Uterus (tissue), 4 donors: ENCODE measurements around the gene ZFYVE1. TPM values are rescaled to one million over a fixed set of nuclear protein-coding genes. Genes with fewer than 3 reads are reported as not detected.

ENCODE experiments used
- DNase-seq, 2 donors: peaks; one replicate each; pipeline ENCODE4 v3.0.0-alpha.2; 2019 to 2020
- H3K27ac ChIP-seq, 2 donors: fragments of 200-600 bp; sonication (generic); 1 replicate in 1 of 2; 2 replicates in 1 of 2; pipeline ENCODE4 v1.5.1; 2016 to 2018
- H3K27me3 ChIP-seq, 2 donors: fragments of 200-600 bp; sonication (generic); one replicate each; pipeline ENCODE4 v1.5.1; 2018 to 2019; ENCODE audit warnings: control low read depth in 1 of 2
- H3K36me3 ChIP-seq, 2 donors: fragments of 200-600 bp; sonication (generic); one replicate each; pipeline ENCODE4 v1.5.1; 2019; ENCODE audit warnings: control low read depth in 1 of 2
- H3K4me1 ChIP-seq, 2 donors: fragments of 200-600 bp; sonication (generic); one replicate each; pipeline ENCODE4 v1.5.1; 2018 to 2019; ENCODE audit warnings: control low read depth in 1 of 2
- H3K4me3 ChIP-seq, 2 donors: fragments of 200-600 bp; sonication (generic); 1 replicate in 1 of 2; 2 replicates in 1 of 2; pipeline ENCODE4 v1.5.1; 2018 to 2019; ENCODE audit warnings: mild to moderate bottlenecking in 1 of 2
- H3K9me3 ChIP-seq, 2 donors: fragments of 200-600 bp; sonication (generic); one replicate each; pipeline ENCODE4 v1.5.1; 2019; ENCODE audit warnings: control low read depth in 1 of 2
- CTCF ChIP-seq, 4 experiments: fragments of 200-600 bp in 2 of 4; fragments of 450-650 bp in 2 of 4; sonication (generic) in 2 of 4; IDR thresholded peaks; one replicate each; pipeline ENCODE4 v1.5.1; 2016 to 2019; ENCODE audit warnings: antibody characterized with exemption in 4 of 4, mild to moderate bottlenecking in 2 of 4, moderate library complexity in 1 of 4
- POLR2A ChIP-seq, 2 donors: fragments of 450-650 bp; IDR thresholded peaks; one replicate each; pipeline ENCODE4 v1.6.1; 2016; ENCODE audit warnings: antibody characterized with exemption in 2 of 2, mild to moderate bottlenecking in 1 of 2, moderate library complexity in 1 of 2
- intact Hi-C: fragments of 100-400 bp; cut with DNase I; formaldehyde crosslinking; loops from one replicate; pipeline ENCODE4 v1.15.1; 2023; ENCODE audit warnings: low total_unique reads
- total RNA-seq, 4 donors: library from RNA; depleted of rRNA in 3 of 4; stranded (reverse); fragments of >200 nt in 3 of 4; gene quantifications; one replicate each; pipeline versions ENCODE4 v1.1.0 to v1.2.4, GENCODE V29; 2014 to 2023
- donor health status: DM: yes; HTN: yes; CAD: no.

The ZFYVE1 gene
- total RNA-seq, 4 donors from 2014 or later: 3.2 to 14.7 (median 9.8) TPM

- no peak overlapping the region for H3K27ac ChIP-seq
These were observed 85.5 kb downstream of the ZFYVE1 start for GRCh38 chr14:72941286-72941985.

DNA sequence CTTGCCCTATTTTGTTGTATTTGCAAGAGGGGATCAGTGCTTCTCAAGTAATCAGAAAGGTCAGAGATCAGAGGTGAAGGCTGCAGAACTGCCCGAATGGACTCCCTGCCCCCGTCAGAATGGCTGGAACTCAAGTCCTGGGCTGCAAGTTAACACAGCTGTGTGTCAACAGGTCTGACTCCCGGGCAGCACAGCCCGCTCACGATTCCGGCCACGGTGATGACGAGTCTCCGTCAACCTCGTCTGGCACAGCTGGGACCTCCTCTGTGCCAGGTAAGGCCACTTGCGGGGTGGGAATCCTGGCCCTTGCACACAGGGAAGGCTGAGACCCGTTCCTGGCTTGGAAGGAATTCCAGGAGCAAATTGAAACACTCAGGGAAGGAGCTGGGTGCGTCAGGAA, 87.3 kb downstream of the ZFYVE1 start:
- Histone ChIP-seq H3K4me3 (no peak overlapping the region), H3K27me3 (no peaks in the 10 kb centered on the region), H3K4me1 (no peaks in the 10 kb centered on the region), H3K36me3 (no peaks in the 10 kb centered on the region), H3K27ac (no peak overlapping the region), H3K9me3 (no peaks in the 10 kb centered on the region)
- TF ChIP-seq POLR2A (IDR thresholded peaks at IDR 0.05): no peak
- no peak for TF ChIP-seq CTCF (IDR thresholded peaks at IDR 0.05)
- intact Hi-C loops: no loop called here
- no peak for DNase-seq

More at GRCh38 chr14:72941286-72941985, 85.5 kb downstream of the ZFYVE1 start:
- DNase-seq: no peak
- TF ChIP-seq POLR2A (IDR thresholded peaks at IDR 0.05): no peak
- TF ChIP-seq CTCF (IDR thresholded peaks at IDR 0.05): no peak
- Histone ChIP-seq H3K4me3 (no peak overlapping the region), H3K27me3 (no peaks in the 10 kb centered on the region), H3K9me3 (no peaks in the 10 kb centered on the region), H3K36me3 (no peaks in the 10 kb centered on the region), H3K4me1 (no peaks in the 10 kb centered on the region)
- intact Hi-C loops: no loop called here

GRCh38 chr14:72932893-72933292, 94.0 kb downstream of the ZFYVE1 start:
- TF ChIP-seq CTCF (IDR thresholded peaks at IDR 0.05) (no peak), POLR2A (IDR thresholded peaks at IDR 0.05) (no peak)
- no peaks in the 10 kb centered on the region for H3K4me1 ChIP-seq
- no peaks in the 10 kb centered on the region for H3K27me3 ChIP-seq
- no peak overlapping the region for H3K27ac ChIP-seq
- intact Hi-C loops: no loop called here
- no peaks in the 10 kb centered on the region for H3K36me3 ChIP-seq
- H3K9me3 ChIP-seq: no peaks in the 10 kb centered on the region
- H3K4me3 ChIP-seq: no peak overlapping the region
- DNase-seq: no peak

DNA sequence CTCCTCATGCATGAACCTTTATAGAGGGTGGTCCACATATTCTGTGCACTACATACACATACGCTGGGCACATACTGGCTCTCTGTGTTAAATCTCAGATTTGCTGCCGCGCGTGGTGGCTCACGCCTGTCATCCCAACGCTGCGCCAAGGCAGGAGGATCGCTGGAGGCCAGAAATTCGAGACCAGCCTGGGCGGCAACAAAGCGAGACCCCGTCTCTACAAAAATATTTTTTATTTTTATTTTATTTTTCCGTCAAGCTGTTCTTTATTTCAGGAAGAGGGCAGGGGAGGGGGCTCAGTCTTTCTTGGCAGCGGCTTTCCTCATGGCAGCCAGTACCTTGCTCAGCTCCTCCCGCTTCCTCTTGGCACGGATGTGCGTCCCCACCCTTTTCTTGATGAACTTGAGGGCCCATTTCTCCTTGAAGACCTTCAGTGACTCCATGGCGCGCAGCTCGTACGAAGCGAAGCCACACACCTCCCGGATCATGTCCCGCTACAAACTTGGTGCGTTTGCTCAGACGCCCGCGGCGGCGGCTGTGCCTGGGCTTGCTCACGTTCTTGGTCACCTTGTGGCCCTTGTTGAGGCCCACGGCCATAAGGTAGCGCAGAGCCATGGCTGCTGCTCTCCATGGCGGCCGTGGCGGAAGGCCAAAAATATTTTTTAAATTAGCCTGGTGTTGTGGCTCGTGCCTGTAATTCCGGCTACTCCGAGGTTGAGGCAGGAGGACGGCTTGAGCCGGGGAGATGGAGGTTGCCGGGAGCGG, 97.4 kb downstream of the ZFYVE1 start:
- TF ChIP-seq CTCF (IDR thresholded peaks at IDR 0.05) (no peak), POLR2A (IDR thresholded peaks at IDR 0.05) (no peak)
- no peaks in the 10 kb centered on the region for H3K36me3 ChIP-seq
- no peaks in the 10 kb centered on the region for H3K27me3 ChIP-seq
- H3K4me1 ChIP-seq: no peaks in the 10 kb centered on the region
- H3K9me3 ChIP-seq: no peaks in the 10 kb centered on the region
- H3K4me3 ChIP-seq: no peak overlapping the region
- intact Hi-C loops: no loop called here
- no peak for DNase-seq
- H3K27ac ChIP-seq: no peak overlapping the region

DNA sequence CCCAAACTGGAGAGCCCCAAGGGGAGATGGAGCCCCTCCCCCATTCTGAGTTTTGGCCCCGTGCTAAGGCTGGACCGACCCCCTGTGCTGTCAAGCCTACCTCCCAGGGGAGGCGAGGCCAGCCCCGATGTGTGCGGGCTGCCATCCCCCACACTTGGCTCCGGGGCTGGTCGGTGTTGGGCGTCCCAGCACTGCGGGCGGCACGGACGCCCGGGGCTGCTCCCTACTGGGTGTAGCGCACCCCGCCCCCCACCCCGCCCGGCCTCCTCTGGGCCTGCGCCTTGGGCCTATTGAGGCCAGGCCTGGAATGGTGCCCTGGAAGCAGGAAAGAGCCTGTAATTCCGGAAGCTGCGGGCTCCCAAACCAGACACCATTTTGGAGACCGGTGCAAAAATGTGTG, 98.0 kb downstream of the ZFYVE1 start:
- no peaks in the 10 kb centered on the region for H3K9me3 ChIP-seq
- no peaks in the 10 kb centered on the region for H3K36me3 ChIP-seq
- no peaks in the 10 kb centered on the region for H3K4me1 ChIP-seq
- no peak overlapping the region for H3K27ac ChIP-seq
- intact Hi-C loops: no loop called here
- no peak overlapping the region for H3K4me3 ChIP-seq
- DNase-seq: no peak
- no peaks in the 10 kb centered on the region for H3K27me3 ChIP-seq
- TF ChIP-seq CTCF (IDR thresholded peaks at IDR 0.05): no peak
- TF ChIP-seq POLR2A (IDR thresholded peaks at IDR 0.05): no peak
